ENCODE data around the gene TTLL12.

- no peak for TF ChIP-seq REST (IDR thresholded peaks at IDR 0.05; ENCODE audit: insufficient replicate concordance, low read depth)
- TF ChIP-seq CTCF (IDR thresholded peaks at IDR 0.05; ENCODE audit: insufficient read depth, low read length): no peak
- TF ChIP-seq POLR2AphosphoS5 (IDR thresholded peaks at IDR 0.05; ENCODE audit: low read depth): no peak
Observed at GRCh38 chr22:43202756-43203410, 15.9 kb upstream of the TTLL12 start.

All from HL-60 (cell line).